ENCODE data around the gene DIAPH2.

DNA sequence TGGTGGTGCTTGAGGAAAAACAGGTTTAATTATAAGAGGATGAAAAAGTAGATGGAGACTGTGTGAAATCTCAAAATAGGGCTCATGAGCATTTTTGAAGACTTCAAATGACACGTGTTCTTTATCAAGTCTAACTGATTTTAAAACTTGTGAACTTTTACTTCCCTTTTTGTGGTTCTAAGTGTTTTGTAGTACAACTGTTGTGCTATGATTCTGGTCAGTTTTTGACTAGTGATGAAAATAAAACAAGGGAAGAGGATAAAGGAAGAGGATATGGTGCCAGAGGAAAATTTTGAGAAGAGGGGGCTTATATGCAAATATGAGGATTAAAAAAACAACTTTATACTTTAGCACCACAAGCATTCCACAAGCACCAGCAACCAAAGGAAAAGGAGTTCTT is 843.1 kb downstream of the DIAPH2 start:
- TF ChIP-seq, protein P1, sequence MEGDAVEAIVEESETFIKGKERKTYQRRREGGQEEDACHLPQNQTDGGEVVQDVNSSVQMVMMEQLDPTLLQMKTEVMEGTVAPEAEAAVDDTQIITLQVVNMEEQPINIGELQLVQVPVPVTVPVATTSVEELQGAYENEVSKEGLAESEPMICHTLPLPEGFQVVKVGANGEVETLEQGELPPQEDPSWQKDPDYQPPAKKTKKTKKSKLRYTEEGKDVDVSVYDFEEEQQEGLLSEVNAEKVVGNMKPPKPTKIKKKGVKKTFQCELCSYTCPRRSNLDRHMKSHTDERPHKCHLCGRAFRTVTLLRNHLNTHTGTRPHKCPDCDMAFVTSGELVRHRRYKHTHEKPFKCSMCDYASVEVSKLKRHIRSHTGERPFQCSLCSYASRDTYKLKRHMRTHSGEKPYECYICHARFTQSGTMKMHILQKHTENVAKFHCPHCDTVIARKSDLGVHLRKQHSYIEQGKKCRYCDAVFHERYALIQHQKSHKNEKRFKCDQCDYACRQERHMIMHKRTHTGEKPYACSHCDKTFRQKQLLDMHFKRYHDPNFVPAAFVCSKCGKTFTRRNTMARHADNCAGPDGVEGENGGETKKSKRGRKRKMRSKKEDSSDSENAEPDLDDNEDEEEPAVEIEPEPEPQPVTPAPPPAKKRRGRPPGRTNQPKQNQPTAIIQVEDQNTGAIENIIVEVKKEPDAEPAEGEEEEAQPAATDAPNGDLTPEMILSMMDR (IDR thresholded peaks at IDR 0.05): no peak
- TF ChIP-seq EP300 (IDR thresholded peaks at IDR 0.05): no peak

Measured in esophagus muscularis mucosa (tissue), 3 donors.